Stimulated activated CD4-positive, alpha-beta T cell treated with anti-CD3 and anti-CD28 coated beads, Interleukin-2, amount 100 ng/mL, for 24 hours (primary cell): ENCODE data around the gene YEATS4.

ENCODE experiments used
- DNase-seq, 2 donors: peaks; one replicate each; pipeline ENCODE4 v3.0.0-alpha.2; 2020

YEATS4 gene

GRCh38 chr12:69396963-69397362, 37.4 kb downstream of the YEATS4 start:
- DNase-seq, result no peak

DNA sequence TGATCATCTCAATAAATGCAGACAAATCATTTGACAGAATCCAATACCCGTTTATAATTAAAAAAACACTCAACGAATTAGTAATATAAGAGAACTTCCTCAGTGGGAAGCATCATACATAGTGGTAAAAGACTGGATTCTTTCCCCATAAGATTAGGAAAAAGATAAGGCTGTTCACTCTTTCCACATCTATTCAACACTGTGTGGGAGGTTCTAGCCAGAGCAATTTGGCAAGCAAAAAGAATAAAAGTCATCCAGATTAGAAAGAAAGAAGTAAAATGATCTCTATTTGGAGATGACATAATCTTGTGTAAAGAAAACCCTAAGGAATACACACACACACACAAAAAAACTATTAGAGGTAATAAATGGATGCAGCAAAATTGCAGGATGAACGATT, 38.4 kb downstream of the YEATS4 start:
- DNase-seq, result no peak

DNA sequence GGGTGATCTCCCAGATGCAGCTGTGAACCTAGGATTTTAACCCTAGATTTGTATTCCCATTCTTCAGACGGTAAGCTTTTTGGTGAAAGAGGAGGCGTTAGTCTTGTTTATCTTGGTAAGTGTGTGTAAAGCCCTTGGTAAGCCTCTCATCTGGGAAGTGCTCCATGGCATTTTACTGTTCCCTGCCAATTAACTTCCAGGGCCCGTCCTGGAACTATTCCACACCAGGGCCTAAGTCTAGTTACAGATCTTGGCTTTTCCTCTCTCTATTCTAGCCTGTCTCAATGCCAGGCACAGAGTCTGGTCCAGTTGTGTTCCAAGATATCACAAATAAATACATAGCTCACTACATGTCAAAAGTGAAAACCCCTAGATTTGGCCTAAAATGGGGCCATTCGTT, 42.4 kb downstream of the YEATS4 start:
- no peak for DNase-seq

GRCh38 chr12:69404851-69405565, 45.5 kb downstream of the YEATS4 start:
- DNase-seq, result no peak

- DNase-seq, result no peak
Measured at GRCh38 chr12:69405566-69405865, 46.0 kb downstream of the YEATS4 start.

GRCh38 chr12:69406217-69406616, 46.7 kb downstream of the YEATS4 start:
- DNase-seq, result no peak

DNA sequence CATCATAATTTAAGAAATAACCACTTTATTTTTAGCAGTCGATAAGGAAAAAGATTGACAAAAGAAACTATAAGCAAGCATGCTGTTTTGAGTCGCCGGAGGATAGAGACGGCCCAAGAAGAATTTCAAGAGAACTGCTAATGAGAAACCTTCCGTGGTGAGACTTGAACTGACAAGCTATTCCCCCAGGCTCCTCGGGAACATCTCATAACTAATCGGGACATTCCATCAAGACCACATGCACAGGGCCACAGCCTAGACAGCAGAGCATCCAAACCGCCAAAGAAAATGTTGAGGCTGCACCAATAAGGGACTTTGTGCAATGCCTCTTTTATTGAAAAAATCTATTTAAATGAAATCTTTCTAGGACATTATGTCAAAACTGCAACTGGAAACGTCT, 51.0 kb downstream of the YEATS4 start:
- no peak for DNase-seq

DNA sequence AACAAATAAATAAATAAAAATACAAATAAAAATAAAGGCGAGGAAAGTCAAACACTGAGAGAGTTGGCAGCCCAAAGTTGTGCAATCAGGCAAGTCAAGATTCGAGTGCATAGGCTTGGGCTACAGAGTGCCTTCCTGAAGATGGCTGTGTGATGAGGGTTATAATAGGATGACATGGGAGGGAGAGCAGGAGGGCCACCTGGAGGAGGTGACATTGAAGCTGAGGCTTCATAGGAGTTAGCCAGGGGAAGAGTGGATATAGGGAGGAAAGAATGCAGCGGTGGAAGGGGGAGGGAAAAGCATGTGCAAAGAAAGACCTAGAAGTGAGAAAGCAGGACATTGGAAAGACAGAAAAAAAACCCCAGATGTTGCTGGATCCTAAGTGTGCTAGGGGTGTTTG, 53.1 kb downstream of the YEATS4 start:
- DNase-seq, result no peak

- DNase-seq, result no peak
Measured at GRCh38 chr12:69415471-69416275, 56.1 kb downstream of the YEATS4 start.

GRCh38 chr12:69417231-69417630, 57.7 kb downstream of the YEATS4 start:
- DNase-seq, result no peak

DNA sequence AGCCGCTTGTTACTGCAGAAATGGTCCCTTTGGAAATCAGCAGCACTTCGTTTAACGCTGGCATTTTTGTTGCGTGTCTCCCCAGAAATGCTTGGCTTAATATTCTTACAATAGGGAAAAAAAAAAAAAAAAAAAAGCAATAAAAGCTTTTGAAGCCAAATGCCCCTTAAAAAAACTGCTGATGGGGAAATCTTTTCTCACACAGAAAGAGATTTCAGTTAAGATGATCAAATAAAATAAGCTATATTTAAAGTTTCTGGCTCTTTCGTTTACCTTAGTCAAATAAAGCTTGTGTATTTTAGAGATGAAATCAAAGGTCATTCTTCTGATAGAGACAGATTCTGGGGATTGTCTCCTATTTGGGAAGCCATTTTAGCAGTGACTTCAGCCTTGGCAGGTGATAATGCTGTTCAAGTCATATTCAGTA, 58.2 kb downstream of the YEATS4 start:
- no peak for DNase-seq

GRCh38 chr12:69419701-69420100, 60.2 kb downstream of the YEATS4 start:
- DNase-seq, result no peak

DNA sequence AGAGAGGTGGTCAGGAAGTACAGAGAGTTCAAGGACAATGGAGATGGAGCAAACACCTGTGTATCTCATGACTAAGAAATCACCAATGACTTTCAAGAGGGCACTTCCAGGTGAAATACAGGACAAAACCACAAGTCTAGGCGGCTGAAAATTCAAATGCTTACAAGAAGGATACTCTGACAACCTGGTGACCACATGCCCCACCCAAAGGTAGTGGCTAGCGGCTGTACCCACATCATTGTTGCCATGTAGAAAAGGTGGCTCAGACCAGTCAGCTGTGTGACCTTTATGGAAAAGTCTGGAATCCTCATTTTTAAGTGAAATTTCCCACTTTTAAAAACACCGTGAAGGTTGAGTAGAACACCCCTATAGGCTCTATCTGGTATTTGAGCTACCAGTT, 62.0 kb downstream of the YEATS4 start:
- DNase-seq, result no peak

DNA sequence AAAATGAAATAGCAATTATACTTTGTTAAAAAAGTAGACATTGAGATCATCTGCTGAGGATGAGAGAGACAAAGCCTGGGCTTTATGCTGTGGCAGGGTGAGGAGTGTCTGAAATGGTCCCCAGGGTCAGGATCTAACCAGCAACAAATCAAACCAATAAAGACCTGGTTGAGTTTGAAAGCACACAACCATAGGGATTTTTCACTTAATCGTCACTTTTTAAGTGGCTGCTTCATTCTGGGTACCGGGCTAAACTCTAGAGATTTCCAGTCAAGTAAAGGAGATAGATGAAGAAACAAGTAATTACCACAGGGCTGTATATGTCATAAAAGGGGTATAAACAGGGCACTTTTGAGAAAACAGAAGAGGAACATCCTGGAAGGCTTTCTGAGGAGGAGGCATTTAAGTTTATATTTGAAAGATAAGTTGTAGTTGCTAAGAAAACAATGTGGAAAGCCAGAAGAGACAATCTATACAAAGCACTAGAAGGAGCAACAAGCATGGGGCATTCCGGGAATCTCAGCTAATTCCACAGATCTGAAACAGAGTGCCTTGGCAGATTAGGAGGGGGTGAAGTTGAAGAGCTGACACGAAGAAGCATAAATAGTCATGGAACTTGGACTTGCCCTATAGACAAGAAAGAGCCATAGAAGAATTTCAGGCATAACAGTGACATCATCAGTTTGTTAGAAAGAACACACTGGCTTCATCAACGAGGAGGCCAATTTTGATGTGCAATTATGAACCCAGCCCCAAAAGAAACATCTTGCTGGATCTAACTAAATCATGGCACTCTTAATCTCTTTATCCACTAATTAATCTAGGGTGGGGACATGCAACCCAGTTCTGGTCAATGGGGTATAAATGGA, 63.7 kb downstream of the YEATS4 start:
- no peak for DNase-seq

DNA sequence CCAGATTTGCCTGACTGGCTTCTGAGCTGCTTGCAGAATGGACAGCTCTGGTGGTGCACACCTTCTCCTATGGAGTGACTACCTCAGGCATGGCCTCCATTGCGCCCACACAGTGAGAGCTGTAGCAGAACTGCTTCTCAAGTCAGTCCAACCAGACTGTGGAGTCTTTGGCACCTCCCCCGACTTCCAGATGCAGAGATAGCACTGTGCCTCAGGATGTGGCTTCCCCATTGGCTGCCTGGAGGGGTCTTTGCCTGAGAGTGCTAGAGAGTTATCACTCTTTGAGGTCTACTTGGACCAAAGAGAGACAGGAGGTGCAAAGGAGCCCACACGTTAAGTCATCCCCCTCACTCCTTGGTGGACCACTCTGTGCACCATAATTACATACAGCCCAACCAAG, 65.9 kb downstream of the YEATS4 start:
- no peak for DNase-seq

- no peak for DNase-seq
Measured at GRCh38 chr12:69428351-69429073, 69.0 kb downstream of the YEATS4 start.

GRCh38 chr12:69430942-69431590, 71.5 kb downstream of the YEATS4 start:
- DNase-seq, result no peak

DNA sequence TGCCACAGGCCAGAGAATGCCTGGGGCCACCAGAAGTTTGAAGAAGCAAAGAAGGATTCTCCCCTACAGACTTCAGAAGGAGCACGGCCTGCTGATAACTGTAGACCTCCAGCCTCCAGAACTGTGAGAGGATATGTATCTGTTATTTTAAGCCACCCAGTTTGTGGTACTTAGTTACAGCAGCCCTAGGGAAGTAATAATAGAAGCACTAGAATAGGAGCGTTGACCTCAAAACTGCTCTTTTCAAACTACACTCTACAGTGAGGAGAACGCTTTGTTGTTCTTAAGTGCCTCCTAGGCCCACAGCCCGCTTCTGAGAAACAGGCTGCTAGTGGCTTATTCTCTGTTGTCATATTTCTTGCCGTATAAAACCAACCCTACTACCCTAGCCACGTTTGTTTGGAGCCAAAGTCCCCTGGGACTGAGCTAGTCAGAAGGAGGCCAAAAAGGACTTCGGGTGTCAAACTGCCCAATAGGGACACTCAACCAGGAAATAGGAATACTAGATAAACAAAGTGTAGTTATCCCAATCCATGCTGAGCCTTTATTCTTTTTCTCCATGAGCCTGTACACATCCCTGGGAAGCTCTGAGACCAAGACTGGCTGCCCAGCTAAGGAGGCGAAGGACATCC, 72.2 kb downstream of the YEATS4 start:
- DNase-seq, result no peak

DNA sequence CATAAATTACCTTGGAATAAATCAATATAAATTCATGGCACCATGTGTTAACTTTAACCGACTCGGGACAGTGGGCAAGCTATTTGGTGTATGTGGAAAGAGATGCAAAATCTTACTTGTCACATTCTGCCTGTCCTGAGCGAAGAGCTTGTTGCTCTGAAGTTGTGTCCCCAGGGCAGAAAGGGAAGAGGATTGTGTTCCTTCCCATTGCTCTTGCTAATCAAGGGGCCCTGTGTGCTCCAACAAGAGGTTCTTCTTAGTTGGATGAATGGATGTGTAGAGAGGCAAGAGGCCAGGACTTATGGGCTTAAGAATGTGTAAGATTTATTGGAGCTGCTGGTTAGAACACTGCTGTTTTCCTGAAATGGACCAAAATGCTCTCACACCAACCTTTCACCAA, 74.1 kb downstream of the YEATS4 start:
- no peak for DNase-seq

GRCh38 chr12:69435644-69436043, 76.1 kb downstream of the YEATS4 start:
- DNase-seq, result no peak

DNA sequence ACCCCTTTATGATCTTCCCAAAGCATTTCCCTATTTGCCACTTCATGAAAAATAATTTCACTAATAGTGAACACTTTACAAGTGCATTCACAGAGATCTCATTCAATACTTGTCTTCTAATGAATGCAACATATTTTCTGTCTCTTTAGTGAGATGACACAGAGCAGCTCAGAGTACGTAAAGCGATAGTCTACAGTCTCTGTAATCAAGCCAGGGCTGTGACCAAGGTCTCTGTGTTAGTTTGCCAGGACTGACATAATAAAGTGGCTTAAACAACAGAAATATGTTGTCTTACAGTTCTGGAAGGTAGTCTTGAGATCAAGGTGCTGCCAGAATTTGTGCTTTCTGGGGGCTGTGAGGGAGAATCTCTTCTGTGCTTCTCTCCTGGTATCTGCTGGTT, 77.5 kb downstream of the YEATS4 start:
- DNase-seq, result no peak

DNA sequence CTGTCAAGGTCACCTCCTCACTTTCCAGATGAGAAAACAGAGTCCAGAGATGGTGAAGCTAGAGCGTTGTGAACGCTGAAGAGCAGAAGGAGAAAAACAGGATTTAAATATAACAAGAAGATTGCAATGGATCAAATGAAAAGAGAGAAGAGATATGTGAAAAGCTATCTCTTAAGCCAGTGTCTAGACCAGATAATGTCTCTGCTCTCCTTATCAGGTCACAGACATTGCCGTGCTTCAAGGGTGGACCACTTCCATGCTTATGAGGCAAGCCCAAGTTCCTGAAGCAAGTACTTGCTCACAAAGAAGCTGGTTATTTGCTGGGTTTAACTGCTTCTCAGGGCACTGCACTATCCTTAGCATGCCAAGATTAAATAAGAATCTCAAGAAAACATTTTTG, 79.0 kb downstream of the YEATS4 start:
- no peak for DNase-seq
